Spinal cord (tissue), 10 donors: ENCODE results near the gene CCDC50. TPM values are rescaled to one million over a fixed set of nuclear protein-coding genes. Genes with fewer than 3 reads are reported as not detected.
A peak's percentile ranks its signal among the peaks of the same experiment; 100 is the strongest.

ENCODE experiments used
- DNase-seq, 6 donors: peaks; one replicate each; pipeline versions ENCODE4 v3.0.0 to v3.0.0-alpha.2; 2013 to 2015; ENCODE audit warnings: low spot score in 6 of 6, low read depth in 4 of 6
- H3K27ac ChIP-seq: one replicate; pipeline ENCODE4 v1.5.1; 2013; ENCODE audit warnings: low read depth, low read length, control low read depth
- H3K27me3 ChIP-seq: one replicate; pipeline ENCODE4 v1.6.1; 2013; ENCODE audit warnings: low read length; ENCODE audit not compliant: control insufficient read depth, insufficient read depth
- H3K36me3 ChIP-seq: one replicate; pipeline ENCODE4 v1.6.1; 2013; ENCODE audit warnings: low read length; ENCODE audit not compliant: control insufficient read depth, insufficient read depth
- H3K4me1 ChIP-seq: one replicate; pipeline ENCODE4 v1.6.1; 2013; ENCODE audit warnings: low read length; ENCODE audit not compliant: control insufficient read depth, insufficient read depth
- H3K4me3 ChIP-seq: one replicate; pipeline ENCODE4 v1.5.1; 2013; ENCODE audit warnings: low read depth, low read length, control low read depth
- H3K9me3 ChIP-seq: one replicate; pipeline ENCODE4 v1.6.1; 2013; ENCODE audit warnings: low read length; ENCODE audit not compliant: control insufficient read depth, insufficient read depth
- WGBS: methylation state at CpG from one replicate; pipeline ENCODE4 v1.1.5; 2013; ENCODE audit warnings: missing lambda C conversion rate; ENCODE audit not compliant: insufficient coverage; 5-methylcytosine and 5-hydroxymethylcytosine counted together
- polyA plus RNA-seq, 2 donors: library from polyadenylated mRNA; unstranded; fragments of 120-200 nt; gene quantifications; one replicate each; pipeline ENCODE4 v1.2.1, GENCODE V29; 2013; ENCODE audit not compliant: insufficient read length in 2 of 2
- total RNA-seq, 2 donors: library from RNA; depleted of rRNA in 1 of 2; stranded (reverse); fragments of 120-200 nt in 1 of 2; fragments of >200 nt in 1 of 2; gene quantifications; one replicate each; pipeline versions ENCODE4 v1.2.3 to v1.2.4, GENCODE V29; 2013 to 2014
- donor health status: healthy.

Gene CCDC50
- total and polyA plus RNA-seq, 4 donors, result 35.8 to 70.3 (median 55.1) TPM

- no peaks in the 10 kb centered on the region for H3K4me1 ChIP-seq
- H3K27ac ChIP-seq, result no peak overlapping the region
- 89% methylated on average over 5 of the region's 5 CpGs for WGBS
- no peak for DNase-seq
- H3K9me3 ChIP-seq, result no peaks in the 10 kb centered on the region
- H3K4me3 ChIP-seq, result no peak overlapping the region
- H3K36me3 ChIP-seq, result no peaks in the 10 kb centered on the region
- H3K27me3 ChIP-seq, result no peaks in the 10 kb centered on the region
These were observed 15.0 kb upstream of the CCDC50 start for GRCh38 chr3:191314109-191314728.

GRCh38 chr3:191316876-191317603 lies 12.2 kb upstream of the CCDC50 start:
- Histone ChIP-seq H3K4me1 (no peaks in the 10 kb centered on the region), H3K4me3 (no peak overlapping the region), H3K9me3 (no peaks in the 10 kb centered on the region), H3K36me3 (no peaks in the 10 kb centered on the region), H3K27ac (no peak overlapping the region), H3K27me3 (no peaks in the 10 kb centered on the region)
- WGBS, result 96% methylated on average over 32 of the region's 40 CpGs
- DNase-seq, result no peak

- no peak for DNase-seq
- Histone ChIP-seq H3K27me3 (no peaks in the 10 kb centered on the region), H3K4me1 (no peaks in the 10 kb centered on the region), H3K36me3 (no peaks in the 10 kb centered on the region), H3K9me3 (no peaks in the 10 kb centered on the region), H3K4me3 (no peak overlapping the region), H3K27ac (no peak overlapping the region)
- 93% methylated on average over 5 of the region's 5 CpGs for WGBS
These were observed 8.9 kb upstream of the CCDC50 start for GRCh38 chr3:191320316-191320715.

GRCh38 chr3:191321019-191321767 lies 8.0 kb upstream of the CCDC50 start:
- Histone ChIP-seq H3K36me3 (no peaks in the 10 kb centered on the region), H3K9me3 (no peaks in the 10 kb centered on the region), H3K4me3 (no peak overlapping the region), H3K27me3 (no peaks in the 10 kb centered on the region), H3K27ac (no peak overlapping the region), H3K4me1 (no peaks in the 10 kb centered on the region)
- no peak for DNase-seq
- 80% methylated on average over 1 of the region's 4 CpGs for WGBS

GRCh38 chr3:191324936-191325335 lies 4.3 kb upstream of the CCDC50 start:
- no CpG with 5 or more reads among the region's 2 CpGs for WGBS
- Histone ChIP-seq H3K4me1 (peaks cover 3% of the 10 kb centered on the region), H3K4me3 (no peak overlapping the region), H3K36me3 (no peaks in the 10 kb centered on the region), H3K9me3 (no peaks in the 10 kb centered on the region), H3K27me3 (no peaks in the 10 kb centered on the region), H3K27ac (no peak overlapping the region)
- no peak for DNase-seq

GRCh38 chr3:191327526-191327925 lies 1.7 kb upstream of the CCDC50 start:
- no CpG with 5 or more reads among the region's 2 CpGs for WGBS
- H3K27ac ChIP-seq, result no peak overlapping the region
- peaks cover 3% of the 10 kb centered on the region for H3K4me1 ChIP-seq
- DNase-seq, result no peak
- H3K4me3 ChIP-seq, result no peak overlapping the region
- H3K36me3 ChIP-seq, result no peaks in the 10 kb centered on the region
- H3K9me3 ChIP-seq, result no peaks in the 10 kb centered on the region
- H3K27me3 ChIP-seq, result no peaks in the 10 kb centered on the region

GRCh38 chr3:191328383-191328961 lies 722 bp upstream of the CCDC50 start:
- Histone ChIP-seq H3K4me1 (peaks cover 3% of the 10 kb centered on the region), H3K9me3 (no peaks in the 10 kb centered on the region), H3K27me3 (no peaks in the 10 kb centered on the region), H3K36me3 (no peaks in the 10 kb centered on the region), H3K4me3 (peak overlapping the region; percentile 83), H3K27ac (peak overlapping the region; percentile 89)
- DNase-seq, result no peak
- WGBS, result 70% methylated on average over 2 of the region's 9 CpGs

GRCh38 chr3:191329654-191330529 lies 698 bp downstream of the CCDC50 start, which contains the start of gene UTS2B:
TSS of gene UTS2B (minus strand) at chr3:191330526. CDS start at chr3:191282189, 48,337 bp downstream.
- Histone ChIP-seq H3K27me3 (no peaks in the 10 kb centered on the region), H3K4me3 (peak within 1 kb of the TSS; percentile 83), H3K36me3 (no peaks in the 10 kb centered on the region), H3K9me3 (no peaks in the 10 kb centered on the region), H3K27ac (peak within 1 kb of the TSS; percentile 89), H3K4me1 (peaks cover 3% of the 10 kb centered on the region)
- 0% methylated on average over 27 of the region's 37 CpGs for WGBS
- DNase-seq, result peak in 5 of 6 donors; percentile 35 to 79 (median 58)
